GM13976 (cell line): Measurements from ENCODE around the gene TCTN2.

Source experiments
- DNase-seq: peaks from one replicate; pipeline ENCODE4 v3.0.0; 2012; ENCODE audit warnings: low spot score
- in situ Hi-C: fragments of 300-500 bp; cut with MboI; formaldehyde crosslinking; loops from one replicate; pipeline ENCODE4 v1.12.0; 2022; ENCODE audit warnings: low sequenced_read_pairs, mixed read lengths, inconsistent platforms; ENCODE audit not compliant: unreplicated experiment
- TF ChIP-seq, protein P1 (sequence below): IDR thresholded peaks from 2 replicates; pipeline ENCODE4 v1.5.1; 2012; ENCODE audit warnings: borderline replicate concordance, mild to moderate bottlenecking; ENCODE audit not compliant: insufficient read depth; ENCODE audit errors: extremely low read depth, missing control alignments, control extremely low read depth

The TCTN2 gene

DNA sequence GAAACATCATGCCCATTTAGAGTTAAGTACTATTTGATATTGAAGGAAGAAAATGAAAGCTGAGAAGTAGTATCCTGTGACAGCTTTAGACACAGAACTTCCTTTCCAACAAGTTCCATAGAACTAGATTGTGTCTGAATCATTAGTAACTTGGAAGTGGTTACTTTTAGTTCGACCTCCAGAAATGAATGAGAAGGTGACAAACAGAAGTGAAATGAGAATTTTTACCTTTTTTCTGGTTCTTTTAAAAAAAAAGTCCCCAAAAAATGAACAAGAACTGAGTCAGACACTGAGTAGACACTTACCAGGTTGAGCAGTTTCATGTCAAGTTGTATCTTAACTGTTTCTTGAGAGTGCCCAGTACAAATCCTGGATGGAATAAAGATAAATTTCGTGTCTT is 44.3 kb downstream of the TCTN2 start:
- in situ Hi-C loops, result no loop called here
- TF ChIP-seq, protein P1, sequence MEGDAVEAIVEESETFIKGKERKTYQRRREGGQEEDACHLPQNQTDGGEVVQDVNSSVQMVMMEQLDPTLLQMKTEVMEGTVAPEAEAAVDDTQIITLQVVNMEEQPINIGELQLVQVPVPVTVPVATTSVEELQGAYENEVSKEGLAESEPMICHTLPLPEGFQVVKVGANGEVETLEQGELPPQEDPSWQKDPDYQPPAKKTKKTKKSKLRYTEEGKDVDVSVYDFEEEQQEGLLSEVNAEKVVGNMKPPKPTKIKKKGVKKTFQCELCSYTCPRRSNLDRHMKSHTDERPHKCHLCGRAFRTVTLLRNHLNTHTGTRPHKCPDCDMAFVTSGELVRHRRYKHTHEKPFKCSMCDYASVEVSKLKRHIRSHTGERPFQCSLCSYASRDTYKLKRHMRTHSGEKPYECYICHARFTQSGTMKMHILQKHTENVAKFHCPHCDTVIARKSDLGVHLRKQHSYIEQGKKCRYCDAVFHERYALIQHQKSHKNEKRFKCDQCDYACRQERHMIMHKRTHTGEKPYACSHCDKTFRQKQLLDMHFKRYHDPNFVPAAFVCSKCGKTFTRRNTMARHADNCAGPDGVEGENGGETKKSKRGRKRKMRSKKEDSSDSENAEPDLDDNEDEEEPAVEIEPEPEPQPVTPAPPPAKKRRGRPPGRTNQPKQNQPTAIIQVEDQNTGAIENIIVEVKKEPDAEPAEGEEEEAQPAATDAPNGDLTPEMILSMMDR, result no peak
- DNase-seq, result no peak

DNA sequence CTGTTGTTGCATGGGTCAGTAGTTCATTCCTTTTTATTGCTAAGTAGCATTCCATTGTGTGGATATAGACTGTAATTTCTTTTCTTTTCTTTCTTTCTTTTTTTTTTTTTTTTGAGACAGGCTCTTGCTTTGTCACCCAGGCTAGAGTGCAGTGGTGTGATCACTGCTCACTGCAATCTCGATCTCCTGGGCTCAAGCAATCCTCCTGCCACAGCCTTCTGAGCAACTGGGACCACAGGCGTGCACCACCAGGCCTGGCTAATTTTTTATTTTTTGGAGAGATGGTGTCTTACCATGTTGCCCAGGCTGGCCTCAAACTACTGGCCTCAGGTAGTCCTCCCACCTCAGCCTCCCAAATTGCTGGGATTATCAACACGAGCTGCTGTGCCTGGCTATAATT is 46.4 kb downstream of the TCTN2 start:
- TF ChIP-seq, protein P1, result no peak
- in situ Hi-C loops, result no loop called here
- no peak for DNase-seq

DNA sequence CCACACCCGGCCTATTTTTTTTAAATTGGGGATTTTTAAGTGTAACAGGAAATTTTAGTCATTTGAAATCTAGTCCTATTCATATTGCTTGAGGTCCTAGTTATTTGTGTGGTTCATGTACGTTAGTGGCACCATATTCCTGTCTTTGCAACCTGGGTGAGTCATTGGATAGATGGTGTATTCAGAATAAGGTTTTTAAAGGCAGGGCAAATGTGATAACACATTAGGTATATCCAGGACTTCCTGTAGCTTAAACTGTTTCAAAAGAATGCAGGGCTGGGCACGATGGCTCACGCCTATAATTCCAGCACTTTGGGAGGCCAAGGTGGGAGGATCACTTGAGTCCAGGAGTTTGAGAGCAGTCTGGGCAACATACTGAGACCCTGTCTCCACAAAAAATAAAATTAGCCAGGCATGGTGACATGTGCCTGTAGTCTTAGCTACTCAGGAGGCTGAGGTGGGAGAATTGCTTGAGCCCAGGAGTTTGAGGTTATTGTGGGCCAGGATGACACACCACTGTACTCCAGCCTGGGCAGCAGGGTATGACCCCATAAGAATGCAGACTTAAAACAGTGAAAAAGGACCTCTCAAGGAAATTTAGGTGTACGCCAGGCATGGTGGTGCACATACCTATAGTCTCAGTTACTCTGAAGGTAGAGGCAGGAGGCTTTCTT is 49.4 kb downstream of the TCTN2 start:
- in situ Hi-C loops, result no loop called here
- TF ChIP-seq, protein P1, result no peak

DNA sequence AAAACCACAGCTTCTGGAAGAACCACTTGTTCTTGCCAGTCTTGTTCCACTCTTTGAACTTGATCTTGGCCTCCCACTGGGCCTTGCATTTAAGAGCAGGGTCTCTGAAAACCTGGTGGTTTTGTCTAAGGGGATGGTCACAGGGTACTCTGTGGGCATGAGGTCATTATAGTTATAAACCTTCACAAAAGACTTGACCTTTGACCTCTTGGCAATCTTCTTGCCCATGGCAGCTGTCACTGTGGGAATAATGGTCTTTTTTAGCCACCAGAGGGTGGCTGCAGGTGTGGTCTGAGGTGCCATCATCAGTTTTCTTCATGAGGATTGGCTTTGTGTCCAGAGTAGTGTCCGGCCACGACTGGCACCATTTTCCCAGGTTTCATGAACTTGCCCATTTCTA is 50.3 kb downstream of the TCTN2 start:
- in situ Hi-C loops, result no loop called here
- no peak for DNase-seq

More for the DNA sequence above, 49.4 kb downstream of the TCTN2 start:
- DNase-seq, result no peak

DNA sequence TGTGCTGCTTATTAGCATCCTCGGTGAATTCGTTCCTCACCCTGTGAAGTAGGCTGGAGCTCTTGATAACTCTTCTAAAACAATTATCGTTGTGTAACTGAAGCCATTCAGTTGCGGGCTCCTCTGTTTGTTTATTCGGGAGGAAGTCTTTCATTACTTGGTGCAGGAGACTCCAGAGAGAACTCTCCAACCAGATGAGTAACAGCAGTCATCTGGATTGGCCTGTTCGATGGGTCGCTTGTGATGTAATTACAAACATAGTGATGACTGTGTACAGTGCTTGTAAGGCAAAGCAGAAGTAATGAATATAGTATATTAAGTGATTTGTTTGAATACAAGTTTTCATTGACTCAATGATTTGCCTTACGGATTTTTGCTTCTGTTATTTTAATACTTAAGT is 52.1 kb downstream of the TCTN2 start:
- DNase-seq, result no peak
- in situ Hi-C loops, result no loop called here
- TF ChIP-seq, protein P1, result no peak

More for the DNA sequence above, 50.3 kb downstream of the TCTN2 start:
- TF ChIP-seq, protein P1, result no peak

DNA sequence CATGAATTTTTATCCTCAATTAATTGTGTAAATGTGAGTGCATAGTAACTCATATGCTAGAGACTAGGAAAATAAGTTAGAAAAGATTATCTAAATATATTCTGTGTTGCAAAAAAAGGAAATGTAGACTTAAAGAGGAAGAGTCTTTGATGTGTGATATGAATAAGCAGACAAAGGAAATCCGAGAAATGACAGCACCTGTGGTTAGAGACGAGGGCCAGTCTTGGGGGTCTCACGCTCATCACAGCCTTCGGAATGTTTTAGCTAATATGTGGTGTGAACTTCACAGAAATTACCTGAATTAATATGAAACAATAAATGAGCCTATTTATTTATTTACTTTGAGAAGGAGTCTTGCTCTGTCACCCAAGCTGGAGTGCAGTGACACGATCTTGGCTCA is 52.9 kb downstream of the TCTN2 start:
- TF ChIP-seq, protein P1, result no peak
- in situ Hi-C loops, result no loop called here
- peak; percentile 37 for DNase-seq

DNA sequence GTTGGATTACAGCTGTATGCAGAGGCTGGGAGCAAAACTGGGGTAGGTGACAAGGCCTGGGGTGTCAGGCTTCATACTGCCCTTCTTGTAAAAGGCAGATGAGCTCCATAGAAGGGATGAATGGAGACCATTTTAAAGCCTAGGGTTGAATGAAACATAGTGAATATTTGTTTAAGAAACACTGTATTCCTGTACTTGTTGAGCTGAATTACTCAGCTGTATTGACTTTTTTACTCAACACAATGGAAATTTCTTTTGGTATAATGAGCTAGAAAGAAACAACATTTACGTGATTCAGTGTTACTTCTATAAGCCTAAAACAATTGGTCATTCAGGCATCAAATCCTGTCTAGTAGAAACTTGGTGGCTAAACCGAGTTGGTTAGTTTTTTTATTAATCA is 55.3 kb downstream of the TCTN2 start:
- in situ Hi-C loops, result no loop called here
- TF ChIP-seq, protein P1, result no peak
- no peak for DNase-seq
